ENCODE data around the gene SCUBE2.

GRCh38 chr11:9137293-9138132 lies 46.1 kb upstream of the SCUBE2 start:
- TF ChIP-seq CTCF (IDR thresholded peaks at IDR 0.05), result peak; percentile 89 to 98 (median 90)
- no peak for TF ChIP-seq POLR2A (IDR thresholded peaks at IDR 0.05)
- no peak for TF ChIP-seq EP300 (IDR thresholded peaks at IDR 0.05)
